ENCODE results near the gene BICRA.

Gene BICRA

DNA sequence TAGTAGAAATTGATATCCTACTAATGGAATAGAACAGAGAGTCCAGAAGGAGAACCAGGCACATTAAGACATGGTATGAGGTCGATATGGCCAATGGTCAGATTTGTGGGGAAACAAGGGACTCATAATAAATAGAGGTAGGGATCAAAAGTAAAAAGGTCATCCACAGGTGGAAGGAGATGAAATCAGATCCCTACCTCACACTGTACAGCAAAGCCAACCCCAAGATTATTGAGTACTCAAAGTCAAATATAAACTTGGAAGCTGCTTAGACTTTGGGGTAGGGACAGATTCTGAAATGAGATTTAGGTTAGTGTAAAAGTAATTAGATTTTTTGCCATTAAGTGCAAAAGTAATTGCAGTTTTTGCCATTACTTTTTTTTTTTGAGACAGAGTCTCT, 40.7 kb downstream of the BICRA start:
- Histone ChIP-seq H3K9me3 (ENCODE audit: severe bottlenecking) (peaks cover 10% of the 10 kb centered on the region), H3K27ac (no peak overlapping the region), H3K4me3 (ENCODE audit: low read depth, low read length) (no peak overlapping the region), H3K36me3 (peaks cover 14% of the 10 kb centered on the region; the same call in 1 of the 2 replicates), H3K27me3 (ENCODE audit: insufficient read depth, low read depth, severe bottlenecking) (no peaks in the 10 kb centered on the region)
- TF ChIP-seq CTCF (IDR thresholded peaks at IDR 0.05; ENCODE audit: low read depth, low read length), result no peak
- no peak for DNase-seq

DNA sequence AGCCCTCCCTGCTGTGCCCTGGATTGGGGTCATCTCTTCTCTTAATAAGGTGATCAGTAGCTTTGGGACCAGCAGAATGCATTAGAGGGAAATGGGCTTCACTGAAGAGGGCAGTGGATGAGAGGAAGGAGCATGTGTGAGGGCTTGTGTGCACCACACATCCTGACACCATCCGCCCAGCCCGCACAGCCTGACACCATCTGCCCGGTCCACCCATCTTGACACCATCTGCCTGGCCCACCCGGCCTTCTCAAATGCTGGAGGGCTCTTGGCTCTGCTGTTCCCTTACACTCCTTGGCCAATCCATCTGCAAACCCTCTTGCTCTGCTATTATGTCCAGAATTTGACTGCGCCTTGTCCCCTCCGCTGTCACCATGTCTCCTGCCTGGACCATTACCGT, 41.8 kb downstream of the BICRA start:
- no peaks in the 10 kb centered on the region for H3K27me3 ChIP-seq (ENCODE audit: insufficient read depth, low read depth, severe bottlenecking)
- TF ChIP-seq CTCF (IDR thresholded peaks at IDR 0.05; ENCODE audit: low read depth, low read length), result no peak
- H3K36me3 ChIP-seq, result peaks cover 14% of the 10 kb centered on the region; the same call in 1 of the 2 replicates
- no peak overlapping the region for H3K4me3 ChIP-seq (ENCODE audit: low read depth, low read length)
- no peak for DNase-seq
- peaks cover 10% of the 10 kb centered on the region for H3K9me3 ChIP-seq (ENCODE audit: severe bottlenecking)
- H3K27ac ChIP-seq, result no peak overlapping the region

DNA sequence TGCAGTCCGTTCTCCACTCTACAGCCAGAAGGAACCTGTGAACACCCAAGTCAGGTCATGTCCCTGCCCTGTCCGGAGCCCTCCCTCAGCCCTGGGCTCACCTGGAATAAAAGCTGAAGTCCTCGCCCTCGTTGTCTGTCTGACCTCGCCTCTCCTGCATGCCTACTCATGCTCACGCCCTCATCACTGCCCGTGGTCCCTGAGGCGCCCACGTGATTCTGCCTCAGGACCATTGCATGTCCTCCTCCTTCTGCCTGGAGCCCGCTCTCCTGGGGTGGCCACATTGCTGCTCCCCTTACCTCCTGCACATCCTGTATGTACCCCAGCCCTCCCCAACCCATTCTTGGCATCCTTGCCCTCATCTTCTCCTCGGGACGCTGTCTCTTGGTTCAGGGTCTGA, 42.2 kb downstream of the BICRA start:
- TF ChIP-seq CTCF (IDR thresholded peaks at IDR 0.05; ENCODE audit: low read depth, low read length), result no peak
- no peak for DNase-seq
- Histone ChIP-seq H3K27ac (no peak overlapping the region), H3K9me3 (ENCODE audit: severe bottlenecking) (peaks cover 10% of the 10 kb centered on the region), H3K4me3 (ENCODE audit: low read depth, low read length) (no peak overlapping the region), H3K27me3 (ENCODE audit: insufficient read depth, low read depth, severe bottlenecking) (no peaks in the 10 kb centered on the region), H3K36me3 (peaks cover 14% of the 10 kb centered on the region; the same call in 1 of the 2 replicates)

DNA sequence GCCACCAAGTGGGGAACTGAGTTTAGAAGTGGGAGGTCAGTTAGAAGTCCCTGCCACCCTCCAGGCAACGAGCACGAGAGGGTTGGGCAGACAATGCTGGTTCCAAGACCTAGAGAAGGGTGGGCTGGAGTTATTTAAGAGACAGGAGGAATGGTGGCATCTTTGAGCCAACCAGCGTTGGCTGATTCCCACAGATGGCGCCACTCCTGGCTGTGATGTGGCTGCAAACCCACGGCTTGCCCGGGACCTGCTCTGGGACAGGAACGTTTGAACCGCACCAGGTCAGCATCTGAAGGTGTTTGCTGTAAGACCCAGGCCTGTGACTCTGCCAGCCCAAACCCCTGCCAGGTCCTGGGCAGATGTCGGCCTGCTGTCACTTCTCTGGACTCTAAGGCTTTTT, 42.8 kb downstream of the BICRA start:
- no peak for DNase-seq
- H3K4me3 ChIP-seq (ENCODE audit: low read depth, low read length), result no peak overlapping the region
- H3K36me3 ChIP-seq, result peaks cover 13% of the 10 kb centered on the region; the same call in 1 of the 2 replicates
- TF ChIP-seq CTCF (IDR thresholded peaks at IDR 0.05; ENCODE audit: low read depth, low read length), result no peak
- H3K9me3 ChIP-seq (ENCODE audit: severe bottlenecking), result peaks cover 10% of the 10 kb centered on the region
- H3K27me3 ChIP-seq (ENCODE audit: insufficient read depth, low read depth, severe bottlenecking), result no peaks in the 10 kb centered on the region
- no peak overlapping the region for H3K27ac ChIP-seq

GRCh38 chr19:47652285-47652684, 43.4 kb downstream of the BICRA start:
- H3K36me3 ChIP-seq, result peaks cover 11% of the 10 kb centered on the region; the same call in 1 of the 2 replicates
- peaks cover 8% of the 10 kb centered on the region for H3K9me3 ChIP-seq (ENCODE audit: severe bottlenecking)
- DNase-seq, result no peak
- H3K4me3 ChIP-seq (ENCODE audit: low read depth, low read length), result no peak overlapping the region
- no peaks in the 10 kb centered on the region for H3K27me3 ChIP-seq (ENCODE audit: insufficient read depth, low read depth, severe bottlenecking)
- H3K27ac ChIP-seq, result no peak overlapping the region
- no peak for TF ChIP-seq CTCF (IDR thresholded peaks at IDR 0.05; ENCODE audit: low read depth, low read length)

DNA sequence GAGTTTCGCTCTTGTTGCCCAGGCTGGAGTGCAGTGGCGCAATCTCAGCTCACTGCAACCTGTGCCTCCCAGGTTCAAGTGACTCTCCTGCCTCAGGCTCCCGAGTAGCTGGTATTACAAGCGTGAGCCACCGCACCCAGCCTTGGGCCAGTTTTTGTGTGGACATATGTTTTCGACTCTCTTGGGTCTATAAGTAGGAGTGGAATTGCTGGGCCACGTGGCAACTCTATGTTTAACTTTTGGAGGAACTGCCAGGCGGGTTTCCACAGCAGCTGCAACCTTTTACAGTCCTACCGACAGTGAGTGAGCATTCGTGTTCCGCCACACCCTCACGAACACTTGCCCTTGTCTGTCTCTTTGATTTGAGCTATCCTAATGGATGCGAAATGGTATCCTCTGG, 44.9 kb downstream of the BICRA start:
- Histone ChIP-seq H3K36me3 (peaks cover 11% of the 10 kb centered on the region), H3K4me3 (ENCODE audit: low read depth, low read length) (no peak overlapping the region), H3K27me3 (ENCODE audit: insufficient read depth, low read depth, severe bottlenecking) (no peaks in the 10 kb centered on the region), H3K9me3 (ENCODE audit: severe bottlenecking) (peaks cover 7% of the 10 kb centered on the region), H3K27ac (no peak overlapping the region)
- no peak for TF ChIP-seq CTCF (IDR thresholded peaks at IDR 0.05; ENCODE audit: low read depth, low read length)
- DNase-seq, result no peak

Measured in WERI-Rb-1 (cell line).